ENCODE measurements around the gene CLGN. TPM values are rescaled to one million over a fixed set of nuclear protein-coding genes. Genes with fewer than 3 reads are reported as not detected.

Gene CLGN
- polyA plus RNA-seq, 3 donors, result 0.04 to 0.54 (median 0.10) TPM

DNA sequence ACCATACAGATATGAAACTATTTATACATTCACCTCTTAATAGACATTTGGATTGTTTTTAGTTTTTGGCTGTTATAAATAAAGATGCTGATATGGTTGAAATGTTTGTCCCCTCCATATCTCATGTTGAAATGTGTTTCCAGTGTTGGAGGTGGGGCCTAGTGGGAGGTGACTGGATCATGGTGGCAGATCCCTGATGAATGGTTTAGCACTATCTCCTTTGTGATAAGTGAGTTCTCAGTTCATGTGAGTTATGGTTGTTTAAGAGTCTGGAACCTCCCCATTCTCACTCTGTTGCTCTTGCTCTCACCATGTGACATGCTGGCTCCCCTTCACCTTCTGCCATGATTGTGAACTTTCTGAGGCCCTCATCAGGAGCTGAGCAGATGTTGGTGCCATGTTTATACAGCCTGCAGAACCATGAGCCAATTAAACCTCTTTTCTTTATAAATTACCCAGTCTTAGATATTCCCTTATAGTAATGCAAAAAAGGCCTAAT, 12.2 kb upstream of the CLGN start:
- Mint-ChIP-seq H3K36me3 (no peaks in the 10 kb centered on the region), H3K9me3 (peaks cover 0 to 2% (median 0%) of the 10 kb centered on the region in 7 donors), H3K4me1 (no peaks in the 10 kb centered on the region), H3K4me3 (no peak overlapping the region), H3K27me3 (ENCODE audit: low read depth in 3 of 3) (peaks cover 0 to 2% (median 0%) of the 10 kb centered on the region in 3 donors), H3K27ac (no peak overlapping the region)
- Histone ChIP-seq H3K27ac (ENCODE audit: low read depth in 1 of 2, low read length in 2 of 2) (no peak overlapping the region), H3K36me3 (replicated peaks in 1 of 2; ENCODE audit: control insufficient read depth in 1 of 2, insufficient read depth in 2 of 2, low read length in 2 of 2) (no peaks in the 10 kb centered on the region), H4K20me1 (ENCODE audit: insufficient read depth, low read length) (no peaks in the 10 kb centered on the region), H3K4me3 (replicated peaks in 1 of 3; ENCODE audit: low read depth in 2 of 3, low read length in 3 of 3) (no peak overlapping the region), H3K79me2 (ENCODE audit: insufficient read depth, low read length) (no peaks in the 10 kb centered on the region), H3K9ac (ENCODE audit: insufficient read depth, low read length, poor library complexity, severe bottlenecking) (no peak overlapping the region), H2AFZ (ENCODE audit: insufficient read depth, low read depth, low read length, poor library complexity, severe bottlenecking) (no peak overlapping the region), H3K9me3 (replicated peaks in 1 of 2; ENCODE audit: control insufficient read depth in 1 of 2, insufficient read depth in 1 of 2, low read length in 2 of 2) (no peaks in the 10 kb centered on the region), H3K4me2 (replicated peaks; ENCODE audit: extremely low read depth, low read length, poor library complexity, severe bottlenecking) (no peak overlapping the region), H3K27me3 (ENCODE audit: control insufficient read depth in 2 of 2, insufficient read depth in 2 of 2, low read length in 2 of 2) (no peaks in the 10 kb centered on the region), H3K4me1 (ENCODE audit: control insufficient read depth in 1 of 2, insufficient read depth in 2 of 2, low read length in 2 of 2) (no peaks in the 10 kb centered on the region)
- DNase-seq, result no peak
- intact Hi-C loops (cut with micrococcal nuclease), result no loop called here
- no peak for TF ChIP-seq CTCF (IDR thresholded peaks at IDR 0.05)

- no peak for TF ChIP-seq CTCF (IDR thresholded peaks at IDR 0.05)
- Mint-ChIP-seq H3K27me3 (ENCODE audit: low read depth in 3 of 3) (peaks cover 4 to 10% (median 8%) of the 10 kb centered on the region in 3 donors), H3K4me3 (peak overlapping the region; percentile 88 to 93), H3K27ac (peak overlapping the region in 2 of 7 donors; percentile 46 to 64), H3K9me3 (no peaks in the 10 kb centered on the region), H3K36me3 (no peaks in the 10 kb centered on the region), H3K4me1 (peaks cover 13% of the 10 kb centered on the region)
- Histone ChIP-seq H3K9ac (ENCODE audit: insufficient read depth, low read length, poor library complexity, severe bottlenecking) (peak overlapping the region; percentile 47), H3K79me2 (ENCODE audit: insufficient read depth, low read length) (no peaks in the 10 kb centered on the region), H3K36me3 (replicated peaks in 1 of 2; ENCODE audit: control insufficient read depth in 1 of 2, insufficient read depth in 2 of 2, low read length in 2 of 2) (no peaks in the 10 kb centered on the region), H3K4me2 (replicated peaks; ENCODE audit: extremely low read depth, low read length, poor library complexity, severe bottlenecking) (peak overlapping the region; percentile 96), H3K4me1 (ENCODE audit: control insufficient read depth in 1 of 2, insufficient read depth in 2 of 2, low read length in 2 of 2) (peaks cover 10 to 14% of the 10 kb centered on the region in 2 donors), H3K4me3 (replicated peaks in 1 of 3; ENCODE audit: low read depth in 2 of 3, low read length in 3 of 3) (peak overlapping the region; percentile 49 to 86 (median 61)), H2AFZ (ENCODE audit: insufficient read depth, low read depth, low read length, poor library complexity, severe bottlenecking) (peak overlapping the region; percentile 93), H3K27me3 (ENCODE audit: control insufficient read depth in 2 of 2, insufficient read depth in 2 of 2, low read length in 2 of 2) (peaks cover 0 to 4% of the 10 kb centered on the region in 2 donors), H3K9me3 (replicated peaks in 1 of 2; ENCODE audit: control insufficient read depth in 1 of 2, insufficient read depth in 1 of 2, low read length in 2 of 2) (no peaks in the 10 kb centered on the region), H3K27ac (ENCODE audit: low read depth in 1 of 2, low read length in 2 of 2) (no peak overlapping the region), H4K20me1 (ENCODE audit: insufficient read depth, low read length) (no peaks in the 10 kb centered on the region)
- peak; percentile 12 to 28 (median 12) for DNase-seq
- WGBS (ENCODE audit: insufficient coverage), result no CpG with 5 or more reads among the region's 7 CpGs
- intact Hi-C loops (cut with micrococcal nuclease), result no loop called here
These were observed 547 bp upstream of the CLGN start for GRCh38 chr4:140427919-140428471.
